GM23338 (cell line): Measurements from ENCODE around the gene MARCHF10. TPM values are rescaled to one million over a fixed set of nuclear protein-coding genes. Genes with fewer than 3 reads are reported as not detected.

Source experiments
- ATAC-seq: fragments of 200-7000 bp; cut with Tn5 transposase; 3 replicates; pipeline ENCODE4 v1.9.1; 2020
- DNase-seq: peaks from one replicate; pipeline ENCODE4 v3.0.0-alpha.2; 2015; ENCODE audit warnings: low spot score
- H2AFZ ChIP-seq: fragments of 200-600 bp; sonication (generic); 2 replicates; pipeline ENCODE4 v1.8.0; 2016; ENCODE audit warnings: antibody characterized with exemption, mild to moderate bottlenecking, moderate library complexity
- H3F3A ChIP-seq: fragments of 200-600 bp; sonication (generic); replicated peaks from 2 replicates; pipeline ENCODE4 v1.8.0; 2017; ENCODE audit warnings: antibody characterized with exemption, mixed run types, low read depth
- H3K27ac ChIP-seq: fragments of 200-600 bp; sonication (generic); 2 replicates; pipeline ENCODE4 v1.6.1; 2016; ENCODE audit warnings: low read depth
- H3K27me3 ChIP-seq: fragments of 200-600 bp; sonication (generic); 2 replicates; pipeline ENCODE4 v1.8.0; 2016; ENCODE audit warnings: mild to moderate bottlenecking, mixed run types, moderate library complexity; ENCODE audit not compliant: insufficient read depth
- H3K36me3 ChIP-seq: fragments of 200-600 bp; sonication (generic); 2 replicates; pipeline ENCODE4 v1.8.0; 2016; ENCODE audit warnings: mild to moderate bottlenecking; ENCODE audit not compliant: insufficient read depth
- H3K4me1 ChIP-seq: fragments of 200-600 bp; sonication (generic); 2 replicates; pipeline ENCODE4 v1.8.0; 2016; ENCODE audit warnings: mild to moderate bottlenecking, moderate library complexity; ENCODE audit not compliant: insufficient read depth
- H3K4me2 ChIP-seq: fragments of 200-600 bp; sonication (generic); 2 replicates; pipeline ENCODE4 v1.7.1; 2017; ENCODE audit warnings: mixed run types
- H3K4me3 ChIP-seq: fragments of 200-600 bp; sonication (generic); 2 replicates; pipeline ENCODE4 v1.6.1; 2016; ENCODE audit warnings: mixed run types
- H3K79me2 ChIP-seq: fragments of 200-600 bp; sonication (generic); replicated peaks from 2 replicates; pipeline ENCODE4 v1.8.0; 2017; ENCODE audit warnings: mild to moderate bottlenecking; ENCODE audit not compliant: insufficient read depth
- H3K9me2 ChIP-seq: fragments of 200-600 bp; sonication (generic); 2 replicates; pipeline ENCODE4 v1.8.0; 2017; ENCODE audit not compliant: insufficient read depth
- H4K20me1 ChIP-seq: fragments of 200-600 bp; sonication (generic); replicated peaks from 2 replicates; pipeline ENCODE4 v1.8.0; 2017; ENCODE audit warnings: mild to moderate bottlenecking; ENCODE audit not compliant: insufficient read depth
- H3K27ac Mint-ChIP-seq: 2 replicates; pipeline ENCODE4 v1.8.0; 2020; ENCODE audit warnings: inconsistent platforms, mild to moderate bottlenecking, moderate library complexity, mixed read lengths
- H3K27me3 Mint-ChIP-seq: 3 replicates; pipeline ENCODE4 v1.8.0; 2022; ENCODE audit warnings: low read depth, mild to moderate bottlenecking, moderate library complexity, mixed read lengths, inconsistent platforms; ENCODE audit not compliant: insufficient read depth, poor library complexity
- H3K36me3 Mint-ChIP-seq: 3 replicates; pipeline ENCODE4 v1.8.0; 2021; ENCODE audit warnings: low read depth, mild to moderate bottlenecking, inconsistent platforms, moderate library complexity, mixed read lengths
- H3K4me1 Mint-ChIP-seq: 3 replicates; pipeline ENCODE4 v1.8.0; 2020; ENCODE audit warnings: mild to moderate bottlenecking, inconsistent platforms, mixed read lengths
- H3K4me3 Mint-ChIP-seq: 3 replicates; pipeline ENCODE4 v1.8.0; 2021; ENCODE audit warnings: moderate library complexity, mild to moderate bottlenecking, inconsistent platforms, mixed read lengths
- H3K9me3 Mint-ChIP-seq: 3 replicates; pipeline ENCODE4 v1.8.0; 2020; ENCODE audit warnings: moderate library complexity, mild to moderate bottlenecking, inconsistent platforms, mixed read lengths
- CREB1 ChIP-seq: fragments of 250-450 bp; sonication (Bioruptor Pico); IDR thresholded peaks from 2 replicates; pipeline ENCODE4 v1.5.0; 2020; ENCODE audit warnings: low read depth, mild to moderate bottlenecking, moderate library complexity
- EZH2 ChIP-seq: fragments of 200-600 bp; sonication (generic); IDR thresholded peaks from one replicate; pipeline ENCODE4 v1.8.0; 2017; ENCODE audit warnings: antibody characterized with exemption, mild to moderate bottlenecking, low read depth; ENCODE audit not compliant: unreplicated experiment
- EZH2phosphoT487 ChIP-seq: fragments of 200-600 bp; sonication (generic); IDR thresholded peaks from one replicate; pipeline ENCODE4 v1.8.1; 2018; ENCODE audit warnings: antibody characterized with exemption; ENCODE audit not compliant: unreplicated experiment
- JUNB ChIP-seq: IDR thresholded peaks from one replicate; pipeline ENCODE4 v1.6.1; 2016; ENCODE audit warnings: antibody characterized with exemption; ENCODE audit not compliant: unreplicated experiment
- NANOG ChIP-seq: IDR thresholded peaks from 2 replicates; pipeline ENCODE4 v1.6.1; 2016; ENCODE audit warnings: antibody characterized with exemption, borderline replicate concordance
- POLR2AphosphoS5 ChIP-seq: IDR thresholded peaks from 2 replicates; pipeline ENCODE4 v1.6.1; 2016; ENCODE audit warnings: antibody characterized with exemption, low read depth
- STAT1 ChIP-seq: IDR thresholded peaks from one replicate; pipeline ENCODE4 v1.6.1; 2016; ENCODE audit warnings: antibody characterized with exemption; ENCODE audit not compliant: unreplicated experiment
- ZNF114 ChIP-seq: fragments of 250-450 bp; sonication (Bioruptor Pico); IDR thresholded peaks from 2 replicates; pipeline ENCODE4 v1.5.0; 2020; ENCODE audit warnings: mild to moderate bottlenecking, moderate library complexity
- ZNF331 ChIP-seq: fragments of 250-450 bp; sonication (Bioruptor Pico); IDR thresholded peaks from 2 replicates; pipeline ENCODE4 v1.5.0; 2020; ENCODE audit warnings: low read depth, mild to moderate bottlenecking, moderate library complexity
- polyA plus RNA-seq: library from polyadenylated mRNA; unstranded; fragments of >200 nt; fragmentation: Nextera tagmentation; extraction: Ambion mirVana; gene quantifications from 2 replicates; pipeline ENCODE4 v1.2.1, GENCODE V29; 2016
- total RNA-seq: library from RNA; depleted of rRNA; stranded (reverse); fragments of >200 nt; shearing (Covaris generic); gene quantifications from 2 replicates; pipeline ENCODE4 v1.2.3, GENCODE V29; 2014
- TF ChIP-seq, protein P1 (sequence below): IDR thresholded peaks from one replicate; pipeline ENCODE4 v1.6.1; 2018; ENCODE audit warnings: antibody characterized with exemption; ENCODE audit not compliant: unreplicated experiment
- TF ChIP-seq, protein P2 (sequence below): fragments of 250-450 bp; sonication (Bioruptor Pico); IDR thresholded peaks from 2 replicates; pipeline ENCODE4 v1.5.0; 2020; ENCODE audit warnings: mild to moderate bottlenecking, moderate library complexity
- TF ChIP-seq, protein P3 (sequence below): IDR thresholded peaks from 2 replicates; pipeline ENCODE4 v1.6.1; 2016; ENCODE audit warnings: antibody characterized with exemption

MARCHF10 gene
- total and polyA plus RNA-seq, 2 experiments from 2014 or later: 0.50 TPM; not detected in 1

DNA sequence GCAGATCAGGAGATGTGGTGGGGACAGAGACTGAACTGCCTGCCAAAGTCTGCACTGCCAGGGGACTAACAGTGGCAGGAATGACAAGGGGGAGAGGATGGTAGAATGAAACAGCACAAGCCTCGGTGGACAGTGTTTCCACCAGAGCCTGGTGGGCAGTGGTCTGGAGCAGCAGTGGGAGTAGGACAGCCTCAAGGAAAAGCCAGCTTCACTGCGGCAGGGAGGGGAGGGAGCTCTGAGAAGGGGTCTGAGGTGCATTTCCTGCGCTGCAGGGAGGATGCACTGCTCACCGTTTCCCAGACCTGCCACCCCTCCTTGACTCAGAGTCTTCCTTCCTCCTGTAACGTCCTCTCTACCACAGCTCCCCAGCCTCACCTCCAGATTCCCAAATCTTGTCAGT lies 33.8 kb downstream of the MARCHF10 start:
- Mint-ChIP-seq H3K9me3 (peaks cover 14% of the 10 kb centered on the region), H3K36me3 (peaks cover 12% of the 10 kb centered on the region), H3K4me1 (peaks cover 8% of the 10 kb centered on the region), H3K4me3 (no peak overlapping the region), H3K27ac (no peak overlapping the region), H3K27me3 (peaks cover 9% of the 10 kb centered on the region)
- no peaks in the 10 kb centered on the region for H3K27me3 ChIP-seq
- H3K27ac ChIP-seq: no peak overlapping the region
- DNase-seq (no peak), ATAC-seq (no peak)
- no peaks in the 10 kb centered on the region for H3K79me2 ChIP-seq
- H4K20me1 ChIP-seq: no peaks in the 10 kb centered on the region
- no peak overlapping the region for H3K4me2 ChIP-seq
- H3K9me2 ChIP-seq: no peaks in the 10 kb centered on the region
- peaks cover 3% of the 10 kb centered on the region; the same call in 1 of the 2 replicates for H3K36me3 ChIP-seq
- no peak overlapping the region for H3K4me3 ChIP-seq
- TF ChIP-seq EZH2phosphoT487 (no peak), CREB1 (CRISPR knock-in tag) (no peak), NANOG (no peak)
- no peak overlapping the region for H2AFZ ChIP-seq
- H3K4me1 ChIP-seq: no peaks in the 10 kb centered on the region
- H3F3A ChIP-seq: no peaks in the 10 kb centered on the region

DNA sequence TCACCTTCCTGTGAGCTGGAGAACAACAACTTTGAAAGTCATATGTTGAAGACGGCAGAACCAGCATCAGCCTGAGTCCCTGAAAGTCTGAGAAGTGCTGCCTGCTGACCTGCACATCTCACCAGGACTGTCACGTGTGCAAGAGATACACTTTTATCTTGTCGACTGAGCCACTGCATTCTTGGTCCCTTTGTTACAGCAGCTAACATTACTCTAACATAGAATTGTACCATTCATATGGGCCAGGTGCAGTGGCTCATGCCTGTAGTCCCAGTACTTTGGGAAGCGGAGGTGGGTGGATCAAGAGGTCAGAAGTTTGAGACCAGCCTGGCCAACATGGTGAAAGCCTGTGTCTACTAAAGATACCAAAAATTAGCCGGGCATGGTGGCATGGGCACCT lies 40.1 kb downstream of the MARCHF10 start:
- DNase-seq (no peak), ATAC-seq (no peak)
- H2AFZ ChIP-seq: no peak overlapping the region
- H3K4me2 ChIP-seq: no peak overlapping the region
- H3K4me1 Mint-ChIP-seq: peaks cover 5% of the 10 kb centered on the region
- H3K27ac Mint-ChIP-seq: no peak overlapping the region
- H3K9me3 Mint-ChIP-seq: peaks cover 14% of the 10 kb centered on the region
- TF ChIP-seq CREB1 (CRISPR knock-in tag) (no peak), EZH2 (no peak), STAT1 (no peak), JUNB (no peak), ZNF114 (CRISPR knock-in tag) (no peak), POLR2AphosphoS5 (no peak), NANOG (no peak), ZNF331 (CRISPR knock-in tag) (no peak), EZH2phosphoT487 (no peak)
- TF ChIP-seq, protein P1, sequence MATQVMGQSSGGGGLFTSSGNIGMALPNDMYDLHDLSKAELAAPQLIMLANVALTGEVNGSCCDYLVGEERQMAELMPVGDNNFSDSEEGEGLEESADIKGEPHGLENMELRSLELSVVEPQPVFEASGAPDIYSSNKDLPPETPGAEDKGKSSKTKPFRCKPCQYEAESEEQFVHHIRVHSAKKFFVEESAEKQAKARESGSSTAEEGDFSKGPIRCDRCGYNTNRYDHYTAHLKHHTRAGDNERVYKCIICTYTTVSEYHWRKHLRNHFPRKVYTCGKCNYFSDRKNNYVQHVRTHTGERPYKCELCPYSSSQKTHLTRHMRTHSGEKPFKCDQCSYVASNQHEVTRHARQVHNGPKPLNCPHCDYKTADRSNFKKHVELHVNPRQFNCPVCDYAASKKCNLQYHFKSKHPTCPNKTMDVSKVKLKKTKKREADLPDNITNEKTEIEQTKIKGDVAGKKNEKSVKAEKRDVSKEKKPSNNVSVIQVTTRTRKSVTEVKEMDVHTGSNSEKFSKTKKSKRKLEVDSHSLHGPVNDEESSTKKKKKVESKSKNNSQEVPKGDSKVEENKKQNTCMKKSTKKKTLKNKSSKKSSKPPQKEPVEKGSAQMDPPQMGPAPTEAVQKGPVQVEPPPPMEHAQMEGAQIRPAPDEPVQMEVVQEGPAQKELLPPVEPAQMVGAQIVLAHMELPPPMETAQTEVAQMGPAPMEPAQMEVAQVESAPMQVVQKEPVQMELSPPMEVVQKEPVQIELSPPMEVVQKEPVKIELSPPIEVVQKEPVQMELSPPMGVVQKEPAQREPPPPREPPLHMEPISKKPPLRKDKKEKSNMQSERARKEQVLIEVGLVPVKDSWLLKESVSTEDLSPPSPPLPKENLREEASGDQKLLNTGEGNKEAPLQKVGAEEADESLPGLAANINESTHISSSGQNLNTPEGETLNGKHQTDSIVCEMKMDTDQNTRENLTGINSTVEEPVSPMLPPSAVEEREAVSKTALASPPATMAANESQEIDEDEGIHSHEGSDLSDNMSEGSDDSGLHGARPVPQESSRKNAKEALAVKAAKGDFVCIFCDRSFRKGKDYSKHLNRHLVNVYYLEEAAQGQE: no peak
- TF ChIP-seq, protein P2, sequence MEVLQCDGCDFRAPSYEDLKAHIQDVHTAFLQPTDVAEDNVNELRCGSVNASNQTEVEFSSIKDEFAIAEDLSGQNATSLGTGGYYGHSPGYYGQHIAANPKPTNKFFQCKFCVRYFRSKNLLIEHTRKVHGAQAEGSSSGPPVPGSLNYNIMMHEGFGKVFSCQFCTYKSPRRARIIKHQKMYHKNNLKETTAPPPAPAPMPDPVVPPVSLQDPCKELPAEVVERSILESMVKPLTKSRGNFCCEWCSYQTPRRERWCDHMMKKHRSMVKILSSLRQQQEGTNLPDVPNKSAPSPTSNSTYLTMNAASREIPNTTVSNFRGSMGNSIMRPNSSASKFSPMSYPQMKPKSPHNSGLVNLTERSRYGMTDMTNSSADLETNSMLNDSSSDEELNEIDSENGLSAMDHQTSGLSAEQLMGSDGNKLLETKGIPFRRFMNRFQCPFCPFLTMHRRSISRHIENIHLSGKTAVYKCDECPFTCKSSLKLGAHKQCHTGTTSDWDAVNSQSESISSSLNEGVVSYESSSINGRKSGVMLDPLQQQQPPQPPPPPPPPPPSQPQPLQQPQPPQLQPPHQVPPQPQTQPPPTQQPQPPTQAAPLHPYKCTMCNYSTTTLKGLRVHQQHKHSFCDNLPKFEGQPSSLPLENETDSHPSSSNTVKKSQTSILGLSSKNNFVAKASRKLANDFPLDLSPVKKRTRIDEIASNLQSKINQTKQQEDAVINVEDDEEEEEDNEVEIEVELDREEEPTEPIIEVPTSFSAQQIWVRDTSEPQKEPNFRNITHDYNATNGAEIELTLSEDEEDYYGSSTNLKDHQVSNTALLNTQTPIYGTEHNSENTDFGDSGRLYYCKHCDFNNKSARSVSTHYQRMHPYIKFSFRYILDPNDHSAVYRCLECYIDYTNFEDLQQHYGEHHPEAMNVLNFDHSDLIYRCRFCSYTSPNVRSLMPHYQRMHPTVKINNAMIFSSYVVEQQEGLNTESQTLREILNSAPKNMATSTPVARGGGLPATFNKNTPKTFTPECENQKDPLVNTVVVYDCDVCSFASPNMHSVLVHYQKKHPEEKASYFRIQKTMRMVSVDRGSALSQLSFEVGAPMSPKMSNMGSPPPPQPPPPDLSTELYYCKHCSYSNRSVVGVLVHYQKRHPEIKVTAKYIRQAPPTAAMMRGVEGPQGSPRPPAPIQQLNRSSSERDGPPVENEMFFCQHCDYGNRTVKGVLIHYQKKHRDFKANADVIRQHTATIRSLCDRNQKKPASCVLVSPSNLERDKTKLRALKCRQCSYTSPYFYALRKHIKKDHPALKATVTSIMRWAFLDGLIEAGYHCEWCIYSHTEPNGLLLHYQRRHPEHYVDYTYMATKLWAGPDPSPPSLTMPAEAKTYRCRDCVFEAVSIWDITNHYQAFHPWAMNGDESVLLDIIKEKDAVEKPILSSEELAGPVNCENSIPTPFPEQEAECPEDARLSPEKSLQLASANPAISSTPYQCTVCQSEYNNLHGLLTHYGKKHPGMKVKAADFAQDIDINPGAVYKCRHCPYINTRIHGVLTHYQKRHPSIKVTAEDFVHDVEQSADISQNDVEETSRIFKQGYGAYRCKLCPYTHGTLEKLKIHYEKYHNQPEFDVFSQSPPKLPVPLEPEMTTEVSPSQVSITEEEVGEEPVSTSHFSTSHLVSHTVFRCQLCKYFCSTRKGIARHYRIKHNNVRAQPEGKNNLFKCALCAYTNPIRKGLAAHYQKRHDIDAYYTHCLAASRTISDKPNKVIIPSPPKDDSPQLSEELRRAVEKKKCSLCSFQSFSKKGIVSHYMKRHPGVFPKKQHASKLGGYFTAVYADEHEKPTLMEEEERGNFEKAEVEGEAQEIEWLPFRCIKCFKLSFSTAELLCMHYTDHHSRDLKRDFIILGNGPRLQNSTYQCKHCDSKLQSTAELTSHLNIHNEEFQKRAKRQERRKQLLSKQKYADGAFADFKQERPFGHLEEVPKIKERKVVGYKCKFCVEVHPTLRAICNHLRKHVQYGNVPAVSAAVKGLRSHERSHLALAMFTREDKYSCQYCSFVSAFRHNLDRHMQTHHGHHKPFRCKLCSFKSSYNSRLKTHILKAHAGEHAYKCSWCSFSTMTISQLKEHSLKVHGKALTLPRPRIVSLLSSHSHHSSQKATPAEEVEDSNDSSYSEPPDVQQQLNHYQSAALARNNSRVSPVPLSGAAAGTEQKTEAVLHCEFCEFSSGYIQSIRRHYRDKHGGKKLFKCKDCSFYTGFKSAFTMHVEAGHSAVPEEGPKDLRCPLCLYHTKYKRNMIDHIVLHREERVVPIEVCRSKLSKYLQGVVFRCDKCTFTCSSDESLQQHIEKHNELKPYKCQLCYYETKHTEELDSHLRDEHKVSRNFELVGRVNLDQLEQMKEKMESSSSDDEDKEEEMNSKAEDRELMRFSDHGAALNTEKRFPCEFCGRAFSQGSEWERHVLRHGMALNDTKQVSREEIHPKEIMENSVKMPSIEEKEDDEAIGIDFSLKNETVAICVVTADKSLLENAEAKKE (CRISPR knock-in tag): no peak
- TF ChIP-seq, protein P3, sequence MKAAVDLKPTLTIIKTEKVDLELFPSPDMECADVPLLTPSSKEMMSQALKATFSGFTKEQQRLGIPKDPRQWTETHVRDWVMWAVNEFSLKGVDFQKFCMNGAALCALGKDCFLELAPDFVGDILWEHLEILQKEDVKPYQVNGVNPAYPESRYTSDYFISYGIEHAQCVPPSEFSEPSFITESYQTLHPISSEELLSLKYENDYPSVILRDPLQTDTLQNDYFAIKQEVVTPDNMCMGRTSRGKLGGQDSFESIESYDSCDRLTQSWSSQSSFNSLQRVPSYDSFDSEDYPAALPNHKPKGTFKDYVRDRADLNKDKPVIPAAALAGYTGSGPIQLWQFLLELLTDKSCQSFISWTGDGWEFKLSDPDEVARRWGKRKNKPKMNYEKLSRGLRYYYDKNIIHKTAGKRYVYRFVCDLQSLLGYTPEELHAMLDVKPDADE: no peak
- peaks cover 8% of the 10 kb centered on the region for H3K36me3 Mint-ChIP-seq
- H4K20me1 ChIP-seq: no peaks in the 10 kb centered on the region
- no peak overlapping the region for H3K4me3 Mint-ChIP-seq
- H3K36me3 ChIP-seq: peaks cover 3% of the 10 kb centered on the region; the same call in 1 of the 2 replicates
- no peaks in the 10 kb centered on the region for H3K9me2 ChIP-seq
- H3K27me3 ChIP-seq: no peaks in the 10 kb centered on the region
- H3F3A ChIP-seq: no peaks in the 10 kb centered on the region
- no peaks in the 10 kb centered on the region for H3K4me1 ChIP-seq
- peaks cover 6% of the 10 kb centered on the region for H3K27me3 Mint-ChIP-seq
- no peak overlapping the region for H3K4me3 ChIP-seq
- H3K79me2 ChIP-seq: no peaks in the 10 kb centered on the region
- H3K27ac ChIP-seq: no peak overlapping the region
